Suprapubic skin (tissue), 3 donors: Measurements from ENCODE around the gene SIRT7.

Experiments used
- CTCF ChIP-seq, 2 donors: fragments of 200-600 bp in 1 of 2; fragments of 450-650 bp in 1 of 2; sonication (generic) in 1 of 2; IDR thresholded peaks; one replicate each; pipeline ENCODE4 v1.5.1; 2016 to 2019; ENCODE audit warnings: antibody characterized with exemption in 2 of 2, mild to moderate bottlenecking in 1 of 2, moderate library complexity in 1 of 2
- EP300 ChIP-seq: sonication (generic); formaldehyde crosslinking; IDR thresholded peaks from one replicate; pipeline ENCODE4 v1.6.1; 2017; ENCODE audit warnings: antibody characterized with exemption

GRCh38 chr17:81930142-81931125, 12.5 kb upstream of the SIRT7 start:
- no peak for TF ChIP-seq CTCF (IDR thresholded peaks at IDR 0.05)
- TF ChIP-seq EP300 = no peak
